Measurements from ENCODE around the gene SBNO2.

- TF ChIP-seq, protein P1, sequence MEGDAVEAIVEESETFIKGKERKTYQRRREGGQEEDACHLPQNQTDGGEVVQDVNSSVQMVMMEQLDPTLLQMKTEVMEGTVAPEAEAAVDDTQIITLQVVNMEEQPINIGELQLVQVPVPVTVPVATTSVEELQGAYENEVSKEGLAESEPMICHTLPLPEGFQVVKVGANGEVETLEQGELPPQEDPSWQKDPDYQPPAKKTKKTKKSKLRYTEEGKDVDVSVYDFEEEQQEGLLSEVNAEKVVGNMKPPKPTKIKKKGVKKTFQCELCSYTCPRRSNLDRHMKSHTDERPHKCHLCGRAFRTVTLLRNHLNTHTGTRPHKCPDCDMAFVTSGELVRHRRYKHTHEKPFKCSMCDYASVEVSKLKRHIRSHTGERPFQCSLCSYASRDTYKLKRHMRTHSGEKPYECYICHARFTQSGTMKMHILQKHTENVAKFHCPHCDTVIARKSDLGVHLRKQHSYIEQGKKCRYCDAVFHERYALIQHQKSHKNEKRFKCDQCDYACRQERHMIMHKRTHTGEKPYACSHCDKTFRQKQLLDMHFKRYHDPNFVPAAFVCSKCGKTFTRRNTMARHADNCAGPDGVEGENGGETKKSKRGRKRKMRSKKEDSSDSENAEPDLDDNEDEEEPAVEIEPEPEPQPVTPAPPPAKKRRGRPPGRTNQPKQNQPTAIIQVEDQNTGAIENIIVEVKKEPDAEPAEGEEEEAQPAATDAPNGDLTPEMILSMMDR (conservative IDR thresholded peaks at IDR 0.05; ENCODE audit: low read length): no peak; the same call in 1 of the 2 replicates
- no peak for TF ChIP-seq EZH2phosphoT487 (IDR thresholded peaks at IDR 0.05; ENCODE audit: borderline replicate concordance, low read depth, low read length)
These were observed 48.3 kb upstream of the SBNO2 start for GRCh38 chr19:1222394-1222793.
